GM03348 (cell line): ENCODE measurements around the gene SUMO4.

Experiments used
- DNase-seq: peaks from one replicate; pipeline ENCODE4 v3.0.0; 2012; ENCODE audit warnings: low spot score

The SUMO4 gene

GRCh38 chr6:149389509-149390297, 10.4 kb upstream of the SUMO4 start:
- peak; percentile 13 for DNase-seq

- no peak for DNase-seq
These were observed 8.0 kb upstream of the SUMO4 start for GRCh38 chr6:149392093-149392492.

- no peak for DNase-seq
These were observed 7.5 kb upstream of the SUMO4 start for GRCh38 chr6:149392535-149392934.

GRCh38 chr6:149393002-149393679, 6.9 kb upstream of the SUMO4 start:
- peak; percentile 21 for DNase-seq

- DNase-seq = no peak
These were observed 4.9 kb upstream of the SUMO4 start for GRCh38 chr6:149395185-149395584.

- no peak for DNase-seq
These were observed 2.7 kb upstream of the SUMO4 start for GRCh38 chr6:149397384-149397783.

- DNase-seq = no peak
These were observed 3.5 kb downstream of the SUMO4 start for GRCh38 chr6:149403534-149403933.

GRCh38 chr6:149405823-149406765, 6.0 kb downstream of the SUMO4 start:
- DNase-seq = peak; percentile 33

GRCh38 chr6:149409617-149410016, 9.6 kb downstream of the SUMO4 start:
- DNase-seq = no peak

- no peak for DNase-seq
These were observed 10.5 kb downstream of the SUMO4 start for GRCh38 chr6:149410557-149410956.

- DNase-seq = no peak
These were observed 13.9 kb downstream of the SUMO4 start for GRCh38 chr6:149414009-149414408.

GRCh38 chr6:149414821-149415220, 14.8 kb downstream of the SUMO4 start:
- DNase-seq = no peak

- no peak for DNase-seq
These were observed 19.8 kb downstream of the SUMO4 start for GRCh38 chr6:149419696-149420404.

- DNase-seq = no peak
These were observed 21.1 kb downstream of the SUMO4 start for GRCh38 chr6:149421132-149421531.

GRCh38 chr6:149422581-149422980, 22.5 kb downstream of the SUMO4 start:
- DNase-seq = no peak

- no peak for DNase-seq
These were observed 23.9 kb downstream of the SUMO4 start for GRCh38 chr6:149423964-149424440.

GRCh38 chr6:149425224-149425623, 25.2 kb downstream of the SUMO4 start:
- DNase-seq = no peak

GRCh38 chr6:149425754-149426153, 25.7 kb downstream of the SUMO4 start:
- no peak for DNase-seq

GRCh38 chr6:149428606-149429005, 28.5 kb downstream of the SUMO4 start:
- DNase-seq = no peak

GRCh38 chr6:149429427-149430360, 29.6 kb downstream of the SUMO4 start:
- DNase-seq = no peak
